Body of pancreas (tissue), 4 donors: ENCODE results near the gene ABCB9. TPM values are rescaled to one million over a fixed set of nuclear protein-coding genes. Genes with fewer than 3 reads are reported as not detected.
A peak's percentile ranks its signal among the peaks of the same experiment; 100 is the strongest.

Experiments
- ATAC-seq: fragments of 150-250 bp; one replicate; pipeline ENCODE4 v1.9.1; 2016
- DNase-seq, 4 donors: peaks; one replicate each; pipeline ENCODE4 v3.0.0-alpha.2; 2019
- H3K27ac ChIP-seq, 4 donors: fragments of 200-600 bp; sonication (generic); 1 replicate in 3 of 4; 2 replicates in 1 of 4; pipeline versions ENCODE4 v1.5.1 to v1.6.1; 2016 to 2019; ENCODE audit warnings: mild to moderate bottlenecking in 1 of 4, mixed read lengths in 1 of 4, moderate library complexity in 1 of 4
- H3K27me3 ChIP-seq, 2 donors: fragments of 200-600 bp; sonication (generic); one replicate each; pipeline ENCODE4 v1.6.0; 2016; ENCODE audit warnings: mild to moderate bottlenecking in 1 of 2
- H3K36me3 ChIP-seq, 2 donors: fragments of 200-600 bp; sonication (generic); replicated peaks in 1 of 2; 2 replicates each; pipeline ENCODE4 v1.5.1; 2016; ENCODE audit warnings: low read depth in 2 of 2; ENCODE audit not compliant: insufficient read depth in 1 of 2
- H3K4me1 ChIP-seq: fragments of 200-600 bp; sonication (generic); one replicate; pipeline ENCODE4 v1.6.0; 2016
- H3K4me3 ChIP-seq, 2 donors: fragments of 200-600 bp; sonication (generic); 1 replicate in 1 of 2; 2 replicates in 1 of 2; pipeline ENCODE4 v1.5.1; 2016 to 2019
- H3K9me3 ChIP-seq, 3 donors: fragments of 200-600 bp; sonication (generic); 1 replicate in 2 of 3; 2 replicates in 1 of 3; pipeline ENCODE4 v1.5.1; 2016
- CTCF ChIP-seq, 7 experiments: fragments of 450-650 bp in 4 of 7; fragments of 200-600 bp in 3 of 7; sonication (generic) in 3 of 7; IDR thresholded peaks; one replicate each; pipeline ENCODE4 v1.5.1; 2016 to 2019; ENCODE audit warnings: antibody characterized with exemption in 7 of 7
- POLR2A ChIP-seq, 3 donors: fragments of 450-650 bp; IDR thresholded peaks; one replicate each; pipeline ENCODE4 v1.6.1; 2016; ENCODE audit warnings: antibody characterized with exemption in 3 of 3, mild to moderate bottlenecking in 2 of 3
- WGBS, 2 donors: methylation state at CpG; one replicate each; pipeline ENCODE4 v1.1.5; 2017; 5-methylcytosine and 5-hydroxymethylcytosine counted together
- intact Hi-C: fragments of 100-400 bp; cut with DNase I; formaldehyde crosslinking; loops from one replicate; pipeline ENCODE4 v1.15.1; 2023
- total RNA-seq, 2 donors: library from RNA; depleted of rRNA; stranded (reverse); fragments of >200 nt; gene quantifications; one replicate each; pipeline ENCODE4 v1.1.0, GENCODE V29; 2016

Gene ABCB9
- total RNA-seq, 2 donors from 2014 or later, result 5.2 to 7.9 TPM

GRCh38 chr12:122981587-122982476 is 15.6 kb upstream of the ABCB9 start:
- no peaks in the 10 kb centered on the region for H3K27me3 ChIP-seq
- peak overlapping the region in 3 of 4 donors; percentile 49 to 86 (median 82) for H3K27ac ChIP-seq
- 68% methylated on average over 22 to 25 of the region's 25 CpGs for WGBS, 2 donors
- no peak for ATAC-seq
- intact Hi-C loops, result no loop called here
- H3K9me3 ChIP-seq, result no peaks in the 10 kb centered on the region
- TF ChIP-seq POLR2A (IDR thresholded peaks at IDR 0.05) (no peak), CTCF (IDR thresholded peaks at IDR 0.05) (no peak)
- peak in 1 of 4 donors; percentile 11 for DNase-seq
- H3K4me1 ChIP-seq, result peaks cover 79% of the 10 kb centered on the region
- no peaks in the 10 kb centered on the region for H3K36me3 ChIP-seq
- peak overlapping the region; percentile 69 to 84 for H3K4me3 ChIP-seq

- Histone ChIP-seq H3K4me3 (peak overlapping the region; percentile 69 to 84), H3K27ac (peak overlapping the region; percentile 40 to 86 (median 66)), H3K36me3 (no peaks in the 10 kb centered on the region), H3K4me1 (peaks cover 87% of the 10 kb centered on the region), H3K27me3 (no peaks in the 10 kb centered on the region), H3K9me3 (no peaks in the 10 kb centered on the region)
- intact Hi-C loops, result no loop called here
- TF ChIP-seq POLR2A (IDR thresholded peaks at IDR 0.05) (no peak), CTCF (IDR thresholded peaks at IDR 0.05) (no peak)
- no peak for DNase-seq
- 1% methylated on average over 27 to 40 of the region's 40 CpGs for WGBS, 2 donors
- ATAC-seq, result no peak
These were observed 14.8 kb upstream of the ABCB9 start for GRCh38 chr12:122981036-122981471.

- Histone ChIP-seq H3K27me3 (no peaks in the 10 kb centered on the region), H3K4me3 (peak within 1 kb of the TSS; percentile 69 to 84), H3K4me1 (peaks cover 91% of the 10 kb centered on the region), H3K36me3 (no peaks in the 10 kb centered on the region), H3K9me3 (no peaks in the 10 kb centered on the region), H3K27ac (peak within 1 kb of the TSS; percentile 40 to 86 (median 66))
- TF ChIP-seq CTCF (IDR thresholded peaks at IDR 0.05) (peak in 2 of 7 experiments; percentile 7 to 11), POLR2A (IDR thresholded peaks at IDR 0.05) (peak; percentile 38 to 62 (median 47))
- DNase-seq (peak; percentile 56 to 73 (median 64)), ATAC-seq (peak; percentile 78)
- intact Hi-C loops, result no loop called here
- 0 to 1% methylated on average over 7 to 94 of the region's 96 CpGs for WGBS, 2 donors
These were observed 14.1 kb upstream of the ABCB9 start, which contains the start of gene ARL6IP4 for GRCh38 chr12:122980183-122981035. ARL6IP4 (plus strand) TSS chr12:122980681; CDS start chr12:122981140, 459 bp downstream.

GRCh38 chr12:122979908-122980182 is 13.6 kb upstream of the ABCB9 start:
- Histone ChIP-seq H3K4me3 (peak overlapping the region in 1 of 2 donors; percentile 84), H3K27ac (peak overlapping the region; percentile 40 to 86 (median 66)), H3K4me1 (peaks cover 86% of the 10 kb centered on the region), H3K9me3 (no peaks in the 10 kb centered on the region), H3K27me3 (no peaks in the 10 kb centered on the region), H3K36me3 (no peaks in the 10 kb centered on the region)
- 1 to 13% methylated on average over 6 to 7 of the region's 7 CpGs for WGBS, 2 donors
- intact Hi-C loops, result no loop called here
- no peak for DNase-seq
- no peak for ATAC-seq
- TF ChIP-seq CTCF (IDR thresholded peaks at IDR 0.05), result no peak
- TF ChIP-seq POLR2A (IDR thresholded peaks at IDR 0.05), result no peak
